Heart right ventricle (tissue), 16 donors: ENCODE measurements around the gene LHPP. TPM values are rescaled to one million over a fixed set of nuclear protein-coding genes. Genes with fewer than 3 reads are reported as not detected.

Experiments used
- ATAC-seq, 8 donors: fragments of 200-7000 bp; cut with Tn5 transposase; one replicate each; pipeline ENCODE4 v1.9.1; 2020; ENCODE audit warnings: mild to moderate bottlenecking in 8 of 8, moderate library complexity in 8 of 8, moderate number of reproducible peaks in 1 of 8
- DNase-seq, 2 donors: peaks; one replicate each; pipeline ENCODE4 v3.0.0-alpha.2; 2020
- H3K27ac ChIP-seq, 10 donors: fragments of 200-600 bp; sonication (generic) in 2 of 10; one replicate each; pipeline versions ENCODE4 v1.5.0 to v1.8.0; 2020 to 2022; ENCODE audit warnings: mild to moderate bottlenecking in 3 of 10
- H3K27me3 ChIP-seq, 7 donors: fragments of 200-600 bp; one replicate each; pipeline ENCODE4 v1.8.0; 2021 to 2022; ENCODE audit warnings: mild to moderate bottlenecking in 2 of 7
- H3K36me3 ChIP-seq, 9 donors: fragments of 200-600 bp; sonication (generic) in 1 of 9; one replicate each; pipeline versions ENCODE4 v1.5.0 to v1.8.0; 2020 to 2022; ENCODE audit warnings: mild to moderate bottlenecking in 2 of 9
- H3K4me1 ChIP-seq, 9 donors: fragments of 200-600 bp; sonication (generic) in 1 of 9; one replicate each; pipeline versions ENCODE4 v1.5.0 to v1.8.0; 2020 to 2022; ENCODE audit warnings: mild to moderate bottlenecking in 4 of 9
- H3K4me3 ChIP-seq, 10 donors: fragments of 200-600 bp; sonication (generic) in 2 of 10; one replicate each; pipeline versions ENCODE4 v1.5.0 to v1.8.0; 2020 to 2022; ENCODE audit warnings: mild to moderate bottlenecking in 7 of 10, moderate library complexity in 2 of 10
- H3K9me3 ChIP-seq, 11 donors: fragments of 200-600 bp in 10 of 11; sonication (generic) in 2 of 11; one replicate each; pipeline versions ENCODE4 v1.5.0 to v1.8.0; 2013 to 2022; ENCODE audit warnings: mild to moderate bottlenecking in 2 of 11, control low read depth in 1 of 11, moderate library complexity in 1 of 11
- CTCF ChIP-seq, 9 donors: fragments of 200-600 bp; sonication (generic) in 2 of 9; IDR thresholded peaks; one replicate each; pipeline versions ENCODE4 v1.5.0 to v1.8.0; 2021 to 2022; ENCODE audit warnings: antibody characterized with exemption in 9 of 9, mild to moderate bottlenecking in 5 of 9, moderate library complexity in 1 of 9
- WGBS, 2 donors: extraction: QIAGEN DNeasy Blood & Tissue Kit; methylation state at CpG; one replicate each; pipeline ENCODE4 v1.1.7; 2013; ENCODE audit warnings: inconsistent platforms in 1 of 2; 5-methylcytosine and 5-hydroxymethylcytosine counted together
- intact Hi-C, 10 donors: fragments of 100-400 bp; cut with DNase I; formaldehyde crosslinking; loops; one replicate each; pipeline versions ENCODE4 v1.11.1 to v1.14.2; 2022
- polyA plus RNA-seq, 2 donors: library from polyadenylated mRNA; stranded (reverse); fragments of 200-250 nt; gene quantifications; one replicate each; pipeline ENCODE4 v1.2.3, GENCODE V29; 2013
- total RNA-seq, 10 donors: library from RNA; stranded (reverse); fragmentation: NEBNext Ultra II Directional in 3 of 10; extraction: Animal tissue kit (Norgen Biotek cat#: 25700) in 3 of 10; gene quantifications; one replicate each; pipeline versions ENCODE4 v1.2.1 to v1.2.4, GENCODE V29; 2021 to 2023
- donor health status: Arrhythmogenic right ventricular cardiomyopathy.
- donor health status: ischemic (EF 13 %, LVEDD 7.1; RV severe dilation, severe dysfunction).
- donor health status: healthy with polysubstance abuse.
- donor health status: DM: no; HTN: yes; CAD: no.
- donor health status: DM: no; HTN: no; CAD: no.
- donor health status: ischemic (EF 25% LVEDD 6.9; RV normal size, moderate dysfunction).
- donor health status: ischemic (EF 25% LVEDD 5.7; RV mildly dilated, moderate dysfunction).
- donor health status: healthy.
- donor health status: DM: yes; HTN: yes; CAD: no.
- donor health status: Ischemic cardiomyopathy.
- donor health status: ischemic (EF 35%, LVEDD 5.7; RV mildly dilated, moderate dysfunction).
- donor health status: nonischemic (EF 11% LVEDD 7.7; RV severe dilation, severe dysfunction).
- donor health status: DM: yes; HTN: yes; CAD: no.
- donor health status: PGD.
- donor health status: ischemic (EF 29% LVEDD 5.4; RV normal size, mild dysfunction).
- donor health status: nonischemic (EF 23%, LVEDD 6.1; RV moderate dilation, normal function).

Gene LHPP
- total and polyA plus RNA-seq, 12 donors: 4.2 to 20.5 (median 11.7) TPM

DNA sequence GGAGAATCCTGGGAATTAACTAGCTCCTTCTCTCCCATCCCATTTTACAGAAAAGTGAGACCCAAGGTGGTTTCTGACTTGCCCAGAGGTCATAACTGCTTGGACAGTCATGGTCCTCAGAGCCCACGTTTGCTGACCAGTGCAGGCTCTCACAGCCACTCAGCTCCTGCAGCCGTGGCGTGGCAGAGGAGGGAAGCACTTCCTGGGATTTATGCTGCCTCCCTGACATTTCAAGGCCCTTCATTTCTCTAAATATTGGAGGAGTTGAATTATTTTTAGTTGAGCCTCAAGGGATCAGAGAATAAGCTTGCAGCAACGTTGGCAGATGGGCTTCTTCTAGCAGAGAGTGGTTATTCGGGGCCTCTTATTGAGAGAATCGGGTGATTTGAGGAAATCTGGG is 77.1 kb downstream of the LHPP start:
- WGBS, 2 donors: 78 to 84% methylated on average over 6 of the region's 6 CpGs
- H3K4me1 ChIP-seq: peaks cover 0 to 30% (median 14%) of the 10 kb centered on the region in 9 donors
- no peak for DNase-seq
- no peak for TF ChIP-seq CTCF (IDR thresholded peaks at IDR 0.05)
- no peaks in the 10 kb centered on the region for H3K36me3 ChIP-seq
- no peaks in the 10 kb centered on the region for H3K27me3 ChIP-seq
- no peaks in the 10 kb centered on the region for H3K9me3 ChIP-seq
- ATAC-seq: no peak
- peak overlapping the region in 1 of 10 donors; percentile 30 for H3K27ac ChIP-seq
- no peak overlapping the region for H3K4me3 ChIP-seq
- intact Hi-C loops: loop anchor here in 3 of 10 donors (5.0 to 10.0 kb wide), 3 partner anchors 84 to 286 kb away; no protein-coding TSS in a partner anchor

GRCh38 chr10:124539935-124540641 is 78.5 kb downstream of the LHPP start:
- Histone ChIP-seq H3K27ac (no peak overlapping the region), H3K27me3 (no peaks in the 10 kb centered on the region), H3K4me1 (peaks cover 0 to 25% (median 10%) of the 10 kb centered on the region in 9 donors), H3K9me3 (no peaks in the 10 kb centered on the region), H3K4me3 (no peak overlapping the region), H3K36me3 (no peaks in the 10 kb centered on the region)
- WGBS, 2 donors: 38 to 40% methylated on average over 26 of the region's 26 CpGs
- intact Hi-C loops: loop anchor here (1.0 to 10.0 kb wide), 9 partner anchors 75 to 285 kb away; partner anchors contain the start of gene FAM53B (in 2 of the 10)
- ATAC-seq (peak; percentile 75 to 92 (median 88)), DNase-seq (peak; percentile 70 to 82)
- TF ChIP-seq CTCF (IDR thresholded peaks at IDR 0.05): peak; percentile 76 to 95 (median 87)

- no peak overlapping the region for H3K4me3 ChIP-seq
- no peaks in the 10 kb centered on the region for H3K27me3 ChIP-seq
- no peak overlapping the region for H3K27ac ChIP-seq
- intact Hi-C loops: loop anchor here in 6 of 10 donors (2.0 to 10.0 kb wide), 7 partner anchors 74 to 206 kb away; partner anchors contain the start of gene FAM53B (in 2 of the 6)
- ATAC-seq: no peak
- H3K36me3 ChIP-seq: no peaks in the 10 kb centered on the region
- no peak for TF ChIP-seq CTCF (IDR thresholded peaks at IDR 0.05)
- H3K4me1 ChIP-seq: peaks cover 0 to 15% (median 7%) of the 10 kb centered on the region in 9 donors
- 85 to 91% methylated on average over 23 of the region's 23 CpGs for WGBS, 2 donors
- DNase-seq: no peak
- no peaks in the 10 kb centered on the region for H3K9me3 ChIP-seq
These were observed 79.7 kb downstream of the LHPP start for GRCh38 chr10:124541076-124541903.

GRCh38 chr10:124542336-124542735 is 80.7 kb downstream of the LHPP start:
- TF ChIP-seq CTCF (IDR thresholded peaks at IDR 0.05): no peak
- DNase-seq: no peak
- H3K9me3 ChIP-seq: no peaks in the 10 kb centered on the region
- WGBS, 2 donors: 75 to 97% methylated on average over 3 of the region's 3 CpGs
- no peak for ATAC-seq
- intact Hi-C loops: loop anchor here in 6 of 10 donors (5.0 to 10.0 kb wide), 6 partner anchors 72 to 205 kb away; partner anchors contain the start of gene FAM53B (in 1 of the 6)
- no peak overlapping the region for H3K4me3 ChIP-seq
- H3K27ac ChIP-seq: no peak overlapping the region
- no peaks in the 10 kb centered on the region for H3K36me3 ChIP-seq
- peaks cover 0 to 11% (median 7%) of the 10 kb centered on the region in 9 donors for H3K4me1 ChIP-seq
- no peaks in the 10 kb centered on the region for H3K27me3 ChIP-seq
